B cell (primary cell): Measurements from ENCODE around the gene MORC4. TPM values are rescaled to one million over a fixed set of nuclear protein-coding genes. Genes with fewer than 3 reads are reported as not detected.

ENCODE experiments used
- ATAC-seq: fragments of 200-7000 bp; cut with Tn5 transposase; one replicate; pipeline ENCODE4 v1.10.0; 2021; ENCODE audit warnings: low read depth, mild to moderate bottlenecking, moderate number of reproducible peaks, moderate library complexity
- CTCF ChIA-PET: fragments of 350-600 bp; sonication (Branson Sonifier 250); formaldehyde crosslinking; loops from one replicate; lab custom pipeline; 2021; ENCODE audit warnings: antibody characterized with exemption, inconsistent platforms; lab: Charles Lee
- POLR2A ChIA-PET: fragments of 350-600 bp; sonication (Branson Sonifier 250); formaldehyde crosslinking; loops from one replicate; lab custom pipeline; 2021; ENCODE audit warnings: antibody characterized with exemption; lab: Charles Lee
- DNase-seq: peaks from one replicate; pipeline ENCODE4 v3.0.0; 2013
- H2AFZ ChIP-seq: 2 replicates; pipeline ENCODE4 v1.6.1; 2012; ENCODE audit warnings: mild to moderate bottlenecking, low read depth, low read length; ENCODE audit not compliant: insufficient read depth, poor library complexity, severe bottlenecking
- H3K27ac ChIP-seq, 2 donors: 1 replicate in 1 of 2; 2 replicates in 1 of 2; pipeline ENCODE4 v1.5.1; 2012 to 2013; ENCODE audit warnings: low read length in 2 of 2, mild to moderate bottlenecking in 2 of 2, moderate library complexity in 1 of 2
- H3K27me3 ChIP-seq, 4 experiments: fragments of 200-600 bp in 1 of 4; sonication (generic) in 1 of 4; replicated peaks in 1 of 4; 1 replicate in 2 of 4; 2 replicates in 2 of 4; pipeline versions ENCODE4 v1.6.1 to v1.7.0; 2013 to 2016; ENCODE audit warnings: low read length in 3 of 4, mild to moderate bottlenecking in 2 of 4, mixed read lengths in 1 of 4, moderate library complexity in 1 of 4; ENCODE audit not compliant: insufficient read depth in 4 of 4, control insufficient read depth in 3 of 4; ENCODE audit errors: control extremely low read depth in 1 of 4
- H3K36me3 ChIP-seq, 2 experiments: replicated peaks in 1 of 2; 1 replicate in 1 of 2; 2 replicates in 1 of 2; pipeline versions ENCODE4 v1.6.1 to v1.7.1; 2013; ENCODE audit warnings: low read length in 1 of 2; ENCODE audit not compliant: insufficient read depth in 2 of 2, control insufficient read depth in 1 of 2; ENCODE audit errors: control extremely low read depth in 1 of 2, extremely low read depth in 1 of 2
- H3K4me1 ChIP-seq, 2 donors: fragments of 200-600 bp in 1 of 2; sonication (generic) in 1 of 2; 1 replicate in 1 of 2; 2 replicates in 1 of 2; pipeline versions ENCODE4 v1.5.1 to v1.6.1; 2013 to 2017; ENCODE audit warnings: low read length in 2 of 2; ENCODE audit not compliant: control insufficient read depth in 2 of 2, insufficient read depth in 2 of 2
- H3K4me2 ChIP-seq: replicated peaks from 2 replicates; pipeline ENCODE3; 2012; ENCODE audit warnings: mild to moderate bottlenecking, low read depth, low read length; ENCODE audit not compliant: poor library complexity, severe bottlenecking
- H3K4me3 ChIP-seq, 5 experiments: fragments of 200-600 bp in 1 of 5; sonication (generic) in 1 of 5; 1 replicate in 3 of 5; 2 replicates in 2 of 5; pipeline versions ENCODE4 v1.5.1 to v1.7.0; 2011 to 2016; ENCODE audit warnings: low read length in 4 of 5, mild to moderate bottlenecking in 4 of 5, low read depth in 2 of 5, control low read depth in 1 of 5, moderate library complexity in 1 of 5; ENCODE audit not compliant: insufficient read depth in 1 of 5; ENCODE audit errors: control extremely low read depth in 1 of 5, extremely low read depth in 1 of 5
- H3K79me2 ChIP-seq: fragments of 200-600 bp; sonication (generic); one replicate; pipeline ENCODE4 v1.6.0; 2016; ENCODE audit warnings: low read length; ENCODE audit not compliant: control insufficient read depth, insufficient read depth
- H3K9ac ChIP-seq: fragments of 200-600 bp; sonication (generic); 2 replicates; pipeline ENCODE4 v1.6.1; 2017; ENCODE audit warnings: mild to moderate bottlenecking, low read length, moderate library complexity
- H3K9me3 ChIP-seq, 3 donors: one replicate each; pipeline versions ENCODE4 v1.6.1 to v1.7.1; 2013; ENCODE audit warnings: low read length in 2 of 3; ENCODE audit not compliant: control insufficient read depth in 2 of 3, insufficient read depth in 1 of 3; ENCODE audit errors: control extremely low read depth in 1 of 3
- H4K20me1 ChIP-seq: 2 replicates; pipeline ENCODE4 v1.6.0; 2012; ENCODE audit warnings: mild to moderate bottlenecking, low read length; ENCODE audit not compliant: insufficient read depth, control insufficient read depth, poor library complexity, severe bottlenecking
- H3K27ac Mint-ChIP-seq: one replicate; pipeline ENCODE4 v1.8.0; 2021; ENCODE audit warnings: mixed read lengths
- H3K27me3 Mint-ChIP-seq: one replicate; pipeline ENCODE4 v1.8.0; 2021; ENCODE audit warnings: mixed read lengths
- H3K4me1 Mint-ChIP-seq: one replicate; pipeline ENCODE4 v1.8.0; 2021; ENCODE audit warnings: mixed read lengths
- H3K4me3 Mint-ChIP-seq: one replicate; pipeline ENCODE4 v1.8.0; 2021; ENCODE audit warnings: mixed read lengths
- H3K9me3 Mint-ChIP-seq: one replicate; pipeline ENCODE4 v1.8.0; 2022; ENCODE audit warnings: mixed read lengths; ENCODE audit not compliant: insufficient read depth
- CTCF ChIP-seq: fragments of 200-600 bp; IDR thresholded peaks from one replicate; pipeline ENCODE4 v1.8.0; 2022; ENCODE audit warnings: antibody characterized with exemption, mild to moderate bottlenecking
- EZH2 ChIP-seq: IDR thresholded peaks from 2 replicates; pipeline ENCODE4 v1.6.1; 2012; ENCODE audit warnings: borderline replicate concordance, low read depth, mild to moderate bottlenecking, moderate library complexity, low read length; ENCODE audit not compliant: insufficient read depth, poor library complexity, severe bottlenecking
- WGBS: methylation state at CpG from one replicate; pipeline ENCODE4 v1.1.5; 2013; ENCODE audit warnings: missing lambda C conversion rate; ENCODE audit not compliant: insufficient coverage; 5-methylcytosine and 5-hydroxymethylcytosine counted together
- intact Hi-C: fragments of 100-400 bp; cut with micrococcal nuclease; formaldehyde crosslinking; loops from one replicate; pipeline ENCODE4 v1.10.0; 2022
- polyA plus RNA-seq: library from polyadenylated mRNA; depleted of rRNA; stranded (reverse); fragments of >200 nt; gene quantifications from 2 replicates; pipeline ENCODE4 v1.2.3, GENCODE V29; 2012
- total RNA-seq, 2 donors: library from RNA; stranded (reverse); fragments of 120-200 nt in 1 of 2; gene quantifications; 1 replicate in 1 of 2; 2 replicates in 1 of 2; pipeline versions ENCODE4 v1.2.3 to v1.2.4, GENCODE V29; 2013 to 2022

Gene MORC4
- total and polyA plus RNA-seq, 2 donors (not counting 1 experiment from before 2014, with no cell fraction given), result 1.1 to 6.3 TPM

GRCh38 chrX:106980952-106981626 lies 18.9 kb downstream of the MORC4 start:
- Mint-ChIP-seq H3K4me3 (no peak overlapping the region), H3K27ac (no peak overlapping the region), H3K4me1 (no peaks in the 10 kb centered on the region), H3K9me3 (no peaks in the 10 kb centered on the region), H3K27me3 (no peaks in the 10 kb centered on the region)
- Histone ChIP-seq H3K27ac (no peak overlapping the region), H2AFZ (no peak overlapping the region), H3K4me2 (no peak overlapping the region), H3K27me3 (no peaks in the 10 kb centered on the region), H3K9ac (no peak overlapping the region), H3K4me3 (no peak overlapping the region), H3K36me3 (no peaks in the 10 kb centered on the region), H3K9me3 (no peaks in the 10 kb centered on the region), H4K20me1 (no peaks in the 10 kb centered on the region), H3K79me2 (no peaks in the 10 kb centered on the region), H3K4me1 (no peaks in the 10 kb centered on the region)
- WGBS, result no CpG with 5 or more reads among the region's 6 CpGs
- TF ChIP-seq CTCF (no peak), EZH2 (no peak)
- no peak for DNase-seq
- ChIA-PET CTCF (no interaction called here), POLR2A (no interaction called here)
- ATAC-seq, result no peak
- intact Hi-C loops, result no loop called here

GRCh38 chrX:106976416-106976815 lies 23.6 kb downstream of the MORC4 start:
- Histone ChIP-seq H3K27me3 (no peaks in the 10 kb centered on the region), H3K79me2 (no peaks in the 10 kb centered on the region), H2AFZ (no peak overlapping the region), H4K20me1 (no peaks in the 10 kb centered on the region), H3K4me3 (no peak overlapping the region), H3K9me3 (no peaks in the 10 kb centered on the region), H3K27ac (no peak overlapping the region), H3K4me2 (no peak overlapping the region), H3K9ac (no peak overlapping the region), H3K36me3 (no peaks in the 10 kb centered on the region), H3K4me1 (no peaks in the 10 kb centered on the region)
- no peaks in the 10 kb centered on the region for H3K4me1 Mint-ChIP-seq
- ChIA-PET POLR2A (no interaction called here), CTCF (no interaction called here)
- TF ChIP-seq EZH2 (no peak), CTCF (no peak)
- no CpG with 5 or more reads among the region's 3 CpGs for WGBS
- no peaks in the 10 kb centered on the region for H3K27me3 Mint-ChIP-seq
- no peak overlapping the region for H3K27ac Mint-ChIP-seq
- no peak overlapping the region for H3K4me3 Mint-ChIP-seq
- no peaks in the 10 kb centered on the region for H3K9me3 Mint-ChIP-seq
- intact Hi-C loops, result no loop called here
- no peak for DNase-seq
- ATAC-seq, result no peak
